GM19240 (cell line): ENCODE measurements around the gene ACVR2B.
A peak's percentile ranks its signal among the peaks of the same experiment; 100 is the strongest.

Experiments
- DNase-seq: peaks from one replicate; pipeline ENCODE4 v3.0.0; 2011; ENCODE audit warnings: low spot score; ENCODE audit not compliant: insufficient read length

ACVR2B gene

DNA sequence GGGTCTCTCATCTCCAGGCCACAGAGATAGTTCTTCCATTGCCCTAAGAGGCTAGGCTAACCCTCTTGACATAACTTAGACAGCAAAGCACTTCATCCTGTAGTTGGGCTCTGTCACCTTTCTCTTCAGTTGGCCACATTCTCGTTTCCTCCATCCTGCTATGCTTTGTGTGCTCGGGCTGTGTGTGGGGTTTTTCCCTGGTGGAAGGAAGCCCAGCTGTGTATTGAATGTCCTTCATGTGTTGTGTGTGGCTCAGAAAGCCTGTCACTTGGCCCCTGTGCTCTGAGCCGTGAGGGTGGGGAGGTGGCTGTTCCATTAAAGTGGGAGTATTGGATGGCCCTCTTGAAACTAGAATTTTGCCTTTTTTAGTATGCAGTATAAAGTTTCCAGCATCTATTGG is 33.6 kb downstream of the ACVR2B start:
- peak; percentile 23 for DNase-seq

DNA sequence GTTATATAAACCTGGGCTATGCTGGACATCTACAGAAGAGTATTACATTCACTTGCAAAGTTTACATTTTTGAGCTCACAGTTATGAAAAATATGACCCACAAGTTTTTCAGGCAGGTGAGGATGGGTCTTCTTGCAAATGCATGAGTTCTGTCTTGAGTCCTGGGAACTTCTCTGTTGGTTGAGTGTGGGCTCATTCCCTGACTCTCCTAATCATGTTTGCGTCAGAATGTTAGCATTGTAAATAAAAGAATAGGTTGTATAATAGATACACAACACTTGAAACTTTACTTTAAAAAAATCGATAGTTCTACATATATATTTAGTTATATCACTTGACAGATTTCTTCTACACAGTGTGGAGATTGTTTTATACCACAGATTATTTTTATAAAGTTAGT is 35.3 kb downstream of the ACVR2B start:
- no peak for DNase-seq

DNA sequence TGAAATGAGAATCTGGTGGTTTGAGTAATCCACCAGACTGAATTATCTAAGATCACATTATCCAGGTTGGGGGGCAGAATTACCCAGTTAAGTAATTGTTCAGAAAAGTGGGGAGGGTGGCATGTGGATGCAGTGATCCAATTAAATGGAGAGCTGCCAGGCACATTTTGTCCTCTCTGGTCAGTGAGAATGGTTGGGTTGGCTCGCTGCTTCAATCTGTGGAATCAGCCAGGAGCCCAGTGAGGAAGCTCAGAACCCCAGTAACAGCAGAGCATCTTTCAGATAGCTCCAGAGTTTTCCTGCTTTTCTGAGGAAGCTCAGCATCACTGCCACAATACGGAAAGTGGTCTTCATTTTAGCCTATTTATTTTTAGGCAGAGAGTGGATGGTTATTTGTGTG is 36.1 kb downstream of the ACVR2B start:
- DNase-seq: no peak

DNA sequence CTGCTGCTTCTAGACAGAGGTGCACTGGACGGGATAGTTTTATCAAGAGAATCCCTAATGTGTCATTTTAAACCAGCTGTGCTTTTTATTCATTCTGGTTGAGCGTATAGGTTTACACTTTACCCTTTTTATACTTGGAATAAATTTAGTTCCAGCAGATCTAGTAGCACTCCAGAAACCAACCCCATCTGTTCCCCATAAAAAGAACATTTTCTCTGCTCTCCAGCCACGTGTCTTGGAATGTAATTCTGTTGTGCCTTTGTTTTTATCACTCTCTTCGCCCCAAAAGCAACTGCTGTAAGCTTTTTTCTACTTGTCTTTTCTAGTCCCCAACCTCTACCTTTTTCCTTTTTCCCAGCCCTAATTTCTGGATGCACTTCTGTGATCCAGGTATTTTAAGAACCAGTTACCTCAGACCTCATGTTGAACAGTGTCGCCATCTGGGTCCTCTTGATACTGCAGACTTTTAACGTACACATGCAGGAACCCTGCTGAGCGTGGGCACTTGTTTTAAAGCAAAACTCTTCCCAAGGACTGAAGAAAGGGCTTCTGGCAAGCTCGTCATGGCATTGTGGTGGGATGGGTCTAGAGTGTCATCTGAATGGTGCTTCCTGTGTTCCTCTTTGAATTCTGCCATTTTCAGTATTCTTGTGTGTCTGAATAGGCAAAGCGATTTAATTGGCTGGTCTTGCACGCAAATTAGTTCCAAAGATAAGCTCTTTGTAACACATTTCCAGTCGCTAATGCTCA is 36.8 kb downstream of the ACVR2B start:
- no peak for DNase-seq

DNA sequence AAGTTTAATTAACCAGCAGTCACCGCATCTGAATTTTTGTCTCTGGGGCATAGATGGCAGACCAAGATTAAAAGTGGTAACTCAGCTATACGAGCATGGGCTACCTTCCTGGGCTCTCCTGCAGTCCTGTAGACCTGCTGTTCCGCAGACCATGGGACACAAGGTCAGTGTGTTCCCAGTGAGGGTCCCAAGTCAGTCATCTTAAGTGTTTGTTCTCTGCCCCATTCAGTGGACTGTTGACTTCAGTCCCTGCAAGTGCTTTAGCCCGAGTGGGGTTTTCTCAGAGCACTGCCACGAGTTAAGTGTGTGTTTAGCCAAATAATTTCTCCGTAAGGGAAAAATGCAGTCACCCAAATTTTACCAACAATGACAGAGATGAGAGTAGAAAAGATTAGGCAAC is 37.5 kb downstream of the ACVR2B start:
- DNase-seq: no peak

GRCh38 chr3:38493031-38493430 is 39.3 kb downstream of the ACVR2B start:
- no peak for DNase-seq

- DNase-seq: peak; percentile 92
These were observed 42.6 kb downstream of the ACVR2B start, which contains the start of gene EXOG for GRCh38 chr3:38496131-38496910. Gene EXOG (plus strand): TSS chr3:38496340. CDS start chr3:38496368, 28 bp downstream.

GRCh38 chr3:38497031-38497430 is 43.3 kb downstream of the ACVR2B start:
- no peak for DNase-seq

GRCh38 chr3:38500688-38501417 is 47.2 kb downstream of the ACVR2B start:
- DNase-seq: no peak

- DNase-seq: peak; percentile 27
These were observed 53.4 kb downstream of the ACVR2B start for GRCh38 chr3:38507120-38507519.

GRCh38 chr3:38509732-38510131 is 56.0 kb downstream of the ACVR2B start:
- DNase-seq: no peak

DNA sequence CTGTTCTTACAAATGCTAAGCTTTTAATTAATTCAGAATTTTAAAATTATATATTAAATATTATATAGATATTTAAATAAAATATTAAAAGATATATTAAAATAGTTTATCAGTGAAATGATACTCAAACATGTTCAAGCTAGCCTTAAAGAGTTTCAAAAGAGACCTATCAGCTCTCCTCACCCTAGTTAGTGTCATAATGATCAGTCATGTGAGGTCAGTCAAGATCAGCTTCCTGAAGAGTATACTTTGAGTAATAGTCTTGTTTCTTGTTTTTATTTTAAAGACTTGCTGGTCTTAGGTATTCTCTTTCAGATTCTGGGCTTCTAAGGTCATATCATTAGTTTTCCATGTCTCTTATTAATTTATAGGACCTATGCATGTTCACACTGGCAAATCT is 56.9 kb downstream of the ACVR2B start:
- no peak for DNase-seq

DNA sequence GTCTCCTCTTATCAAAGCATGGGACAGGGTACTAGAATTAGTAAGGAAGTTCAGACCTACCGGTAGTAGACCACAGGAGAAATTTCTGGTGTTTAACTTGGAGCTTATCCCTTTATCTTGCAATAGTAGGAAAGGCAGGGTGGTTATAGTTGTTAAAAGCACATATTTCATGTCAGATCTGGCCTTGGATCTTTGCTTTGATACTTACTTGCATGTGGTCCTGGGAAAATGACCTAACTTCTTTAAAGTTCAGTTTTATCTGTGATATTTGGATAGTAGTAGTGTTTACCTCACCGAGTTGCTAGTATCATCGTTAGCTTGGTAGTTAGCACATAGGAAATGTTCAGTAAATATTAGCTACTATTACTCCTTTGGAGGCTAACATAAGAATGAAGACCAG is 57.9 kb downstream of the ACVR2B start:
- no peak for DNase-seq

DNA sequence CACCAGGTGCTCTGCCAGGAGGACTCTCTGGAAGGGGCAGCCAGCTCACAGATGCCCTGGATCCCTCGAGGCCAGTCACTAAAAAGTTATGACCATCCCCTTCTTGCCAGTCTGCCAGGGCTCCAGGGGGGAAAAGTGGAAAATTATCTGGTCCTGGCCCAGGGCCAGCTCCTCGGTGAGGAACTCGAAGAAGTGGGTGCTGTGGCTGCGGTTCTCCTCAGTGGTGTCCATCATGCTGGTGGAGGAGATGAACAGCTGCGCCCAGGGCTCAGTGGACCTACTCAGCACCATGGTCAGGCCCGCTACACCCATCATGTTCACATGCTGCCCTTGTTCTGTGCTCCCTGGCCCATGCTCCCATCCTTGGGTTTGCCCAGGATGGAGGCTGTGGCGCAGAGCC is 61.7 kb downstream of the ACVR2B start:
- DNase-seq: no peak

DNA sequence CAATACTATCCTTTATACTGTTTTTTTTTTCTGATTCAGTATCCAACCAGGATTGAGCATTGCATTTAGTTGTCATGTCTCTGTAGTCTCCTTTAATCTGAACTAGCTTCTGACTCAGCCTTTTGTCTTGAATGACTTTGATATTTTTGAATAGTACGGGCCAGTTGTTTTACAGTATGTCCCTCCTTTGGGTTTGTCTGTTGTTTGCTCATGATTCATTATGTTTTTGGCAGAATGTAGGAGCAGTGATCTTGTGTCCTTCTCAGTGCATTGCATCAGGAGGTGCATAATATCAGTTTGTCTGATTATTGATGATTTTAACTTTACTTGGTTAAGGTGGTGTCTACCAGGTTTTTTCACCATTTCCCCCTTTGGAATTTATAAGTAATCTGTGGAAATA is 63.0 kb downstream of the ACVR2B start:
- no peak for DNase-seq

DNA sequence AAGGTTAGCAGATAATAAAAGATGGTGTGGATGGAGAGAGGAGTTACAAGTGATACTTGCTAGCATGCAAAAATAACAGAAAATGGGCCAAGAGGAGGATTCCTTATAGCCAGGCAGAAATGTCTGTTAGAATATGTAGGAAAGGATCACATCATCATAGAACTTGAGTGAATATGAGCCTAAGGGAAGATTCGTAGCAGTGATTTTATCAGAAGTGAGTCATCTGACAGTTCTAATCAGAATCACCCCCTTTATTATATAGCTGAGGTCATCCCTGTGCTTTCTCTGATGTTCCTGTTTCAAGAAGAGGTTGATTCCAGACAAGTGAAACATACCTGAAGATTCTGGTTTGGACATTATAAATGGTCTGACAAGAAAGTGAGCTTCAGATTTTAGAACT is 65.3 kb downstream of the ACVR2B start:
- DNase-seq: no peak

DNA sequence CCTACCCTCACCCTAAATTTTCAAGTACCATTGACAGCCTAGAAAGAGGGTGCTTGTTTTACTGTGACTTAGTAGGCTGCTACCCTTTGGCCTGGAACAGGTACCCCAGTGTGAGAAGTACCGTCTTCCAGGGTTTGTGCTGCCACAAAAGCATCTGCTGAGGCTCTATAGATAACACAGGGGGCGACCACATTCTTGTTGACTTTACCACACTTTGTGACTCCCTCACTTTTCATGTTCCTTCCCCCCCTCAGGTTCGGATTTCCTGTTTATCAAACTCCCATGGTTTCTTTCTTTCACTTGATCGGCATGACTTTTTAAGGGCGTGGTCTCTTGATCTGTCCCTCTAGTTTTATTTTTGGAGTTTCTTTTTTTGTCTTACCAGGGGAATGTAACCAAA is 66.0 kb downstream of the ACVR2B start:
- no peak for DNase-seq

GRCh38 chr3:38521391-38521987 is 67.8 kb downstream of the ACVR2B start:
- DNase-seq: peak; percentile 29

DNA sequence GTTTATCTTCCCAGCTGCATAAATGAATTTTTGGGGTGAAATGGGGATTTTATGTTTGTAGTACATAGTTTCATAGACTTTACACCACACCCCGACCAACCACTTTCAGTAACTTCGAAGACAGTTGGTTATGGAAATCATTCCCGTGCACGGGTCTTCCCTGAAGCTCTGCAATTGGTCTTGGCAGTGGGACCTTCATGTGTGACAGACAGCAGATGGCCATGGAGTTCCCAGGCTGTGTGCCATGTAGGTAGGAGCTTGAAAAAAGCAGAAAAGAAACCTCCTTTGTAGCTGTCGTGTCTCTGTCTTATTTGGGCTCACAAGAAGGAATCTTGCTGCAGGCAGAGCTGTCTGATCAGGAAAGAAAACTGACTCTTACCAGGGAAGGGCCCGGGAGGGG is 68.3 kb downstream of the ACVR2B start:
- DNase-seq: no peak

DNA sequence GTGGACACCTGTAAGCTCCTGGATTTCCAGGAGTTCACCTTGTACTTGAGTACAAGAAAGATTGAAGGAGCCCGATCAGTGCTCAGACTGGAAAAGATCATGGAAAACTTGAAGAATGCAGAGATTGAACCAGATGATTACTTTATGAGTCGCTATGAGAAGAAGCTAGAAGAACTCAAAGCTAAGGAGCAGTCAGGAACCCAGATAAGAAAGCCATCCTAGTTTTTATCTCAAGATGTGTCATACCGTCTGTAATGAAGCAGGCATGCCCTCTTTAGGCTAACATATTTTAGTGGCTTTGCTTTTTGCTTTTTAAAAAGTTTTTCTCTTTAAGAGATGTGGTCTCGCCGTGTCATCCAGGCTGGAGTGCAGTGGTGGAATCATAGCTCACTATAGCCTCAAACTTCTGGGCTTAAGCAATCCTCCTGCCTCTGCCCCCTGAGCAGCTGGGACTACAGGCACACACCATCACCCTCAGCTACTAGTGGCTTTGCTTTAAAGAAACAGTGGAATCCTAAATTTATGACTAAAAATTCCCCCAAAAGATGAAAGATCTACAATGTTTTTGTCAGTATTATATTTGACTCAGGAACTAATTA is 70.5 kb downstream of the ACVR2B start:
- DNase-seq: no peak

- DNase-seq: no peak
These were observed 73.1 kb downstream of the ACVR2B start for GRCh38 chr3:38526792-38527191.
